Cardiac muscle cell (in vitro differentiated cells and primary cell): ENCODE data around the gene CKAP2L. TPM values are rescaled to one million over a fixed set of nuclear protein-coding genes. Genes with fewer than 3 reads are reported as not detected.

Experiments
- DNase-seq, 2 donors: peaks; one replicate each; pipeline versions ENCODE4 v3.0.0 to v3.0.0-alpha.2; 2010 to 2017; ENCODE audit warnings: low read depth in 1 of 2, low spot score in 1 of 2
- H3K27ac ChIP-seq: fragments of 200-600 bp; sonication (generic); 2 replicates; pipeline ENCODE4 v1.5.1; 2016
- H3K27me3 ChIP-seq: fragments of 200-600 bp; sonication (generic); 2 replicates; pipeline ENCODE4 v1.6.0; 2016; ENCODE audit warnings: control low read depth
- H3K36me3 ChIP-seq: fragments of 200-600 bp; sonication (generic); 2 replicates; pipeline ENCODE4 v1.5.1; 2016; ENCODE audit warnings: control low read depth
- H3K4me1 ChIP-seq: fragments of 200-600 bp; sonication (generic); 2 replicates; pipeline ENCODE4 v1.8.1; 2017; ENCODE audit warnings: low read depth, mild to moderate bottlenecking, mixed run types
- H3K4me3 ChIP-seq: fragments of 200-600 bp; sonication (generic); 2 replicates; pipeline ENCODE4 v1.5.1; 2016; ENCODE audit warnings: mild to moderate bottlenecking
- H3K9me3 ChIP-seq: fragments of 200-600 bp; sonication (generic); 2 replicates; pipeline ENCODE4 v1.5.1; 2017; ENCODE audit warnings: low read depth, mild to moderate bottlenecking, control low read depth
- CTCF ChIP-seq: IDR thresholded peaks from 2 replicates; pipeline ENCODE4 v1.5.1; 2012; ENCODE audit warnings: low read depth, mild to moderate bottlenecking, low read length
- polyA plus RNA-seq: library from polyadenylated mRNA; unstranded; fragments of >200 nt; fragmentation: Nextera tagmentation; extraction: Ambion mirVana; gene quantifications from 2 replicates; pipeline ENCODE4 v1.2.1, GENCODE V29; 2016
- total RNA-seq: library from RNA; depleted of rRNA; stranded (reverse); fragments of >200 nt; gene quantifications from 2 replicates; pipeline ENCODE4 v1.2.3, GENCODE V29; 2016

The CKAP2L gene
- total and polyA plus RNA-seq, 2 experiments from 2014 or later = 4.0 to 13.7 TPM

GRCh38 chr2:112724591-112725525, 39.6 kb downstream of the CKAP2L start:
- DNase-seq = peak; percentile 24 to 25

DNA sequence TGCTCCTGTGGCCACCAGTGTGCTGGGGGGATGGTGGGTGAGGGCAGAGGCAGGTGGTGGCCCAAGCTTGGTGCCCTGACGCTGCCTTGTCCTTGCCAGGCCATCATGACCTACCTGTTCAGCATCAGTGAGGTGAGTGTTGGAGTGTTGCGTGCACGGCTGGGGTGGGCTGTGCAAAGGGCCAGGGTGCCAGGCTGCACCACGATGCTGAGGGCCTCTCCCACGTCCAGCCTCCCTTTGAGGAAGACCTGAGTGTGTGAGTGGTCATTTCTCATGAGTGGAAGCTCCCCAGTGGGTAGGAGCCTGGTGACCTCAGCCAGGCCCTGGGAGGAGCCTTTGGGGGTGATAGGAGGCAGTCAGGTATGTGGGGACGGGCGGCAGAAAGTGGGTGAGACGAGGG, 40.4 kb downstream of the CKAP2L start:
- no peak for TF ChIP-seq CTCF
- H3K4me1 ChIP-seq = no peaks in the 10 kb centered on the region
- H3K27me3 ChIP-seq = no peaks in the 10 kb centered on the region
- no peak overlapping the region for H3K27ac ChIP-seq
- H3K9me3 ChIP-seq = no peaks in the 10 kb centered on the region
- H3K4me3 ChIP-seq = no peak overlapping the region
- H3K36me3 ChIP-seq = no peaks in the 10 kb centered on the region
- no peak for DNase-seq

More at GRCh38 chr2:112724591-112725525, 39.6 kb downstream of the CKAP2L start:
- peak; percentile 38 for TF ChIP-seq CTCF
- Histone ChIP-seq H3K27me3 (no peaks in the 10 kb centered on the region), H3K4me1 (no peaks in the 10 kb centered on the region), H3K27ac (no peak overlapping the region), H3K4me3 (no peak overlapping the region), H3K36me3 (no peaks in the 10 kb centered on the region), H3K9me3 (no peaks in the 10 kb centered on the region)

GRCh38 chr2:112723547-112723940, 40.9 kb downstream of the CKAP2L start:
- H3K36me3 ChIP-seq = no peaks in the 10 kb centered on the region

GRCh38 chr2:112722816-112723546, 41.4 kb downstream of the CKAP2L start:
- Histone ChIP-seq H3K9me3 (no peaks in the 10 kb centered on the region), H3K4me3 (no peak overlapping the region), H3K27me3 (no peaks in the 10 kb centered on the region), H3K36me3 (no peaks in the 10 kb centered on the region), H3K27ac (no peak overlapping the region), H3K4me1 (no peaks in the 10 kb centered on the region)
- no peak for TF ChIP-seq CTCF
- DNase-seq = no peak

More at GRCh38 chr2:112723547-112723940, 40.9 kb downstream of the CKAP2L start:
- H3K27me3 ChIP-seq = no peaks in the 10 kb centered on the region
- no peak overlapping the region for H3K27ac ChIP-seq
- H3K9me3 ChIP-seq = no peaks in the 10 kb centered on the region
- no peak overlapping the region for H3K4me3 ChIP-seq
- DNase-seq = no peak
- H3K4me1 ChIP-seq = no peaks in the 10 kb centered on the region
- TF ChIP-seq CTCF = no peak

DNA sequence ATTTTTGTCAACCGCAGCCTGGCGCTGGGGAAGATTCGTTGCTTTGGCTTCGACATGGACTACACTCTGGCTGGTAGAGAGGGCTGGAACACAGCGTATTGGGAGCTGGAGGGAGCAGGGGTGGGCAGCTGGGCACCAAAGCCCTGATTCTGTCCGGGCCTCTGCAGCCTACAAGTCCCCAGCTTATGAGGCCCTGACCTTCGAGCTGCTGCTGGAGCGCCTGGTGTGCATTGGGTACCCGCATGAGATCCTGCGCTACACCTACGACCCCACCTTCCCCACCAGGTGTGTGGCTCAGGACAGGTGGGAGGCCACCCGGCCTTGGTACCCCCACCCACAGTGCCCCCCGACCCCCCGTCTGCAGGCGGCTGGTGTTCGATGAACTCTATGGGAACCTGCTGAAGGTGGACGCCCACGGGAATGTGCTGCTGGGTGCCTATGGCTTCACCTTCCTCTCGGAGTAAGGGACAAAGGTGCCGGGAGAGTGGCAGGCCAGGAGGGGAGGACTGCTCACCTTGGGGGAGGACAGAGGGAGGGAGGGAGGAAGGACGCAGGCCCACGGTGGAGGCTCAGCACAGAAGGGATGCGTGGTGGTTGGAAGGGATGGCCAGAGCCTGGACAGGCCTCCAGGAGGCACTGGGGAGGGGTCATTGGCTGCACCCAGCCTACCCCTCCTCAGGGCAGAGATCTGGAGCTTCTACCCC, 42.4 kb downstream of the CKAP2L start:
- no peak for DNase-seq
- no peak for TF ChIP-seq CTCF
- no peak overlapping the region for H3K27ac ChIP-seq
- H3K4me1 ChIP-seq = no peaks in the 10 kb centered on the region
- H3K4me3 ChIP-seq = no peak overlapping the region
- H3K27me3 ChIP-seq = no peaks in the 10 kb centered on the region
- no peaks in the 10 kb centered on the region for H3K36me3 ChIP-seq
- H3K9me3 ChIP-seq = no peaks in the 10 kb centered on the region
